HepG2 (cell line): ENCODE results near the gene OAF. TPM values are rescaled to one million over a fixed set of nuclear protein-coding genes. Genes with fewer than 3 reads are reported as not detected.
A peak's percentile ranks its signal among the peaks of the same experiment; 100 is the strongest.

Experiments used
- ARHGAP35 ChIP-seq: sonication (generic); formaldehyde crosslinking; IDR thresholded peaks from 2 replicates; pipeline ENCODE4 v1.9.0; 2022; ENCODE audit warnings: mild to moderate bottlenecking, inconsistent platforms, moderate library complexity, missing genetic modification reagents, borderline replicate concordance
- DNMT1 ChIP-seq: sonication (generic); formaldehyde crosslinking; IDR thresholded peaks from 2 replicates; pipeline ENCODE4 v1.5.1; 2020; ENCODE audit warnings: mild to moderate bottlenecking, missing genetic modification reagents
- FOXC1 ChIP-seq: sonication (generic); formaldehyde crosslinking; IDR thresholded peaks from 2 replicates; pipeline ENCODE4 v1.8.0; 2022; ENCODE audit warnings: mild to moderate bottlenecking, missing genetic modification reagents, borderline replicate concordance
- MED13 ChIP-seq: sonication (generic); formaldehyde crosslinking; IDR thresholded peaks from 2 replicates; pipeline ENCODE4 v1.5.0; 2020; ENCODE audit warnings: missing genetic modification reagents
- MXD4 ChIP-seq: IDR thresholded peaks from 2 replicates; pipeline ENCODE4 v1.6.1; 2016; ENCODE audit warnings: mild to moderate bottlenecking, missing biosample characterization, missing genetic modification reagents
- NPAS2 ChIP-seq: sonication (generic); formaldehyde crosslinking; IDR thresholded peaks from 2 replicates; pipeline ENCODE4 v1.8.0; 2022; ENCODE audit warnings: mild to moderate bottlenecking, missing genetic modification reagents, borderline replicate concordance
- SETDB1 ChIP-seq: sonication (generic); formaldehyde crosslinking; IDR thresholded peaks from 2 replicates; pipeline ENCODE4 v1.5.1; 2020; ENCODE audit warnings: missing genetic modification reagents, mild to moderate bottlenecking, borderline replicate concordance
- SMAD3 ChIP-seq: sonication (generic); formaldehyde crosslinking; IDR thresholded peaks from 2 replicates; pipeline ENCODE4 v1.4.0; 2020; ENCODE audit warnings: missing genetic modification reagents
- ZC3H4 ChIP-seq: sonication (generic); formaldehyde crosslinking; IDR thresholded peaks from 2 replicates; pipeline ENCODE4 v1.4.0; 2020; ENCODE audit warnings: missing genetic modification reagents, borderline replicate concordance
- ZNF136 ChIP-seq: sonication (generic); formaldehyde crosslinking; IDR thresholded peaks from 2 replicates; pipeline ENCODE4 v1.8.1; 2022; ENCODE audit warnings: low read depth, mild to moderate bottlenecking, moderate library complexity, missing genetic modification reagents
- ZNF569 ChIP-seq: sonication (generic); formaldehyde crosslinking; IDR thresholded peaks from 2 replicates; pipeline ENCODE4 v1.5.0; 2020; ENCODE audit warnings: mild to moderate bottlenecking, missing genetic modification reagents, moderate library complexity, borderline replicate concordance
- ZNF589 ChIP-seq: sonication (generic); formaldehyde crosslinking; conservative IDR thresholded peaks from 2 replicates; pipeline ENCODE4 v1.8.0; 2022; ENCODE audit warnings: mild to moderate bottlenecking, moderate library complexity, missing genetic modification reagents
- polyA plus RNA-seq, 8 experiments: library from polyadenylated mRNA; depleted of rRNA in 3 of 8; stranded (reverse) in 7 of 8; unstranded in 1 of 8; fragments of >200 nt; fragmentation: Illumina TruSeq in 4 of 8; extraction: Trizol in 4 of 8; gene quantifications; 2 replicates each; pipeline versions ENCODE4 v1.2.1 to v1.2.3, GENCODE V29; 2011 to 2016; ENCODE audit warnings: low read depth in 4 of 8, missing spikeins in 1 of 8, mixed read lengths in 1 of 8; ENCODE audit not compliant: insufficient read depth in 1 of 8
- total RNA-seq, 5 experiments: library from RNA; depleted of rRNA; stranded (reverse); fragments of >200 nt; fragmentation: Illumina TruSeq; extraction: Trizol; gene quantifications; 2 replicates each; pipeline ENCODE4 v1.2.3, GENCODE V29; 2016; ENCODE audit warnings: low read depth in 1 of 5
- TF ChIP-seq, protein P1 (sequence below): sonication (generic); formaldehyde crosslinking; IDR thresholded peaks from 2 replicates; pipeline ENCODE4 v1.8.1; 2023; ENCODE audit warnings: mild to moderate bottlenecking, missing genetic modification reagents
- TF ChIP-seq, protein P2 (sequence below): sonication (generic); formaldehyde crosslinking; IDR thresholded peaks from 2 replicates; pipeline ENCODE4 v1.4.0; 2020; ENCODE audit warnings: missing genetic modification reagents, borderline replicate concordance
- TF ChIP-seq, protein P3 (sequence below): sonication (generic); formaldehyde crosslinking; conservative IDR thresholded peaks from 2 replicates; pipeline ENCODE4 v1.8.0; 2022; ENCODE audit warnings: low read depth, missing genetic modification reagents
- TF ChIP-seq, protein P4 (sequence below): sonication (generic); formaldehyde crosslinking; IDR thresholded peaks from 2 replicates; pipeline ENCODE4 v1.4.0; 2020; ENCODE audit warnings: missing genetic modification reagents
- TF ChIP-seq, protein P5 (sequence below): sonication (generic); formaldehyde crosslinking; IDR thresholded peaks from 2 replicates; pipeline ENCODE4 v1.4.0; 2020; ENCODE audit warnings: low read depth, mild to moderate bottlenecking, missing genetic modification reagents
- TF ChIP-seq, protein P6 (sequence below): sonication (generic); formaldehyde crosslinking; conservative IDR thresholded peaks from 2 replicates; pipeline ENCODE4 v1.8.0; 2022; ENCODE audit warnings: mild to moderate bottlenecking, moderate library complexity, missing genetic modification reagents

OAF gene
- total and polyA plus RNA-seq, 2 of the 13 experiments (the other 11 are each of a cell fraction or from before 2014, with no cell fraction given) = 63.7 to 94.6 TPM

DNA sequence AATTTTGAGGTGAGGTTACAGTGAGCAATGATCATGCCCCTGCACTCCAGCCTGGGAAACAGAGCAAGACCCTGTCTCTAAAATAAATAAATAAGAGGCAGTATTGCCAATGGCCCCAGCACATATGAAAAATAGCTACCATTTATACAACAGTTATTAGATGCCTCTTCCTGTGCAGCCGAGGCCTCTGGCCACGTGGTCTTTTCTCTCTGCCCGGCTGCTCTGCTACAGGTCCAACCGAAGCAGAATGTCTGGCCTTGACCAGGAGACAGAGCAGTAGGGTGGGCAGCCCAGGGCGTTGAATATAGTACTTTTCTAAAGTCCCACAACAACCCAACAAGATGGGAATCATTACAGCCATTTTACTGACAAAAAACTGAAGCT lies 12.4 kb upstream of the OAF start (continued):
- TF ChIP-seq, protein P1, sequence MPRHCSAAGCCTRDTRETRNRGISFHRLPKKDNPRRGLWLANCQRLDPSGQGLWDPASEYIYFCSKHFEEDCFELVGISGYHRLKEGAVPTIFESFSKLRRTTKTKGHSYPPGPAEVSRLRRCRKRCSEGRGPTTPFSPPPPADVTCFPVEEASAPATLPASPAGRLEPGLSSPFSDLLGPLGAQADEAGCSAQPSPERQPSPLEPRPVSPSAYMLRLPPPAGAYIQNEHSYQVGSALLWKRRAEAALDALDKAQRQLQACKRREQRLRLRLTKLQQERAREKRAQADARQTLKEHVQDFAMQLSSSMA = no peak
- TF ChIP-seq, protein P2, sequence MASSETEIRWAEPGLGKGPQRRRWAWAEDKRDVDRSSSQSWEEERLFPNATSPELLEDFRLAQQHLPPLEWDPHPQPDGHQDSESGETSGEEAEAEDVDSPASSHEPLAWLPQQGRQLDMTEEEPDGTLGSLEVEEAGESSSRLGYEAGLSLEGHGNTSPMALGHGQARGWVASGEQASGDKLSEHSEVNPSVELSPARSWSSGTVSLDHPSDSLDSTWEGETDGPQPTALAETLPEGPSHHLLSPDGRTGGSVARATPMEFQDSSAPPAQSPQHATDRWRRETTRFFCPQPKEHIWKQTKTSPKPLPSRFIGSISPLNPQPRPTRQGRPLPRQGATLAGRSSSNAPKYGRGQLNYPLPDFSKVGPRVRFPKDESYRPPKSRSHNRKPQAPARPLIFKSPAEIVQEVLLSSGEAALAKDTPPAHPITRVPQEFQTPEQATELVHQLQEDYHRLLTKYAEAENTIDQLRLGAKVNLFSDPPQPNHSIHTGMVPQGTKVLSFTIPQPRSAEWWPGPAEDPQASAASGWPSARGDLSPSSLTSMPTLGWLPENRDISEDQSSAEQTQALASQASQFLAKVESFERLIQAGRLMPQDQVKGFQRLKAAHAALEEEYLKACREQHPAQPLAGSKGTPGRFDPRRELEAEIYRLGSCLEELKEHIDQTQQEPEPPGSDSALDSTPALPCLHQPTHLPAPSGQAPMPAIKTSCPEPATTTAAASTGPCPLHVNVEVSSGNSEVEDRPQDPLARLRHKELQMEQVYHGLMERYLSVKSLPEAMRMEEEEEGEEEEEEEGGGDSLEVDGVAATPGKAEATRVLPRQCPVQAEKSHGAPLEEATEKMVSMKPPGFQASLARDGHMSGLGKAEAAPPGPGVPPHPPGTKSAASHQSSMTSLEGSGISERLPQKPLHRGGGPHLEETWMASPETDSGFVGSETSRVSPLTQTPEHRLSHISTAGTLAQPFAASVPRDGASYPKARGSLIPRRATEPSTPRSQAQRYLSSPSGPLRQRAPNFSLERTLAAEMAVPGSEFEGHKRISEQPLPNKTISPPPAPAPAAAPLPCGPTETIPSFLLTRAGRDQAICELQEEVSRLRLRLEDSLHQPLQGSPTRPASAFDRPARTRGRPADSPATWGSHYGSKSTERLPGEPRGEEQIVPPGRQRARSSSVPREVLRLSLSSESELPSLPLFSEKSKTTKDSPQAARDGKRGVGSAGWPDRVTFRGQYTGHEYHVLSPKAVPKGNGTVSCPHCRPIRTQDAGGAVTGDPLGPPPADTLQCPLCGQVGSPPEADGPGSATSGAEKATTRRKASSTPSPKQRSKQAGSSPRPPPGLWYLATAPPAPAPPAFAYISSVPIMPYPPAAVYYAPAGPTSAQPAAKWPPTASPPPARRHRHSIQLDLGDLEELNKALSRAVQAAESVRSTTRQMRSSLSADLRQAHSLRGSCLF = no peak
- no peak for TF ChIP-seq ARHGAP35 (CRISPR knock-in tag)
- TF ChIP-seq, protein P3, sequence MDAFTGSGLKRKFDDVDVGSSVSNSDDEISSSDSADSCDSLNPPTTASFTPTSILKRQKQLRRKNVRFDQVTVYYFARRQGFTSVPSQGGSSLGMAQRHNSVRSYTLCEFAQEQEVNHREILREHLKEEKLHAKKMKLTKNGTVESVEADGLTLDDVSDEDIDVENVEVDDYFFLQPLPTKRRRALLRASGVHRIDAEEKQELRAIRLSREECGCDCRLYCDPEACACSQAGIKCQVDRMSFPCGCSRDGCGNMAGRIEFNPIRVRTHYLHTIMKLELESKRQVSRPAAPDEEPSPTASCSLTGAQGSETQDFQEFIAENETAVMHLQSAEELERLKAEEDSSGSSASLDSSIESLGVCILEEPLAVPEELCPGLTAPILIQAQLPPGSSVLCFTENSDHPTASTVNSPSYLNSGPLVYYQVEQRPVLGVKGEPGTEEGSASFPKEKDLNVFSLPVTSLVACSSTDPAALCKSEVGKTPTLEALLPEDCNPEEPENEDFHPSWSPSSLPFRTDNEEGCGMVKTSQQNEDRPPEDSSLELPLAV (CRISPR knock-in tag) = no peak
- no peak for TF ChIP-seq ZNF569 (CRISPR knock-in tag)
- TF ChIP-seq, protein P4, sequence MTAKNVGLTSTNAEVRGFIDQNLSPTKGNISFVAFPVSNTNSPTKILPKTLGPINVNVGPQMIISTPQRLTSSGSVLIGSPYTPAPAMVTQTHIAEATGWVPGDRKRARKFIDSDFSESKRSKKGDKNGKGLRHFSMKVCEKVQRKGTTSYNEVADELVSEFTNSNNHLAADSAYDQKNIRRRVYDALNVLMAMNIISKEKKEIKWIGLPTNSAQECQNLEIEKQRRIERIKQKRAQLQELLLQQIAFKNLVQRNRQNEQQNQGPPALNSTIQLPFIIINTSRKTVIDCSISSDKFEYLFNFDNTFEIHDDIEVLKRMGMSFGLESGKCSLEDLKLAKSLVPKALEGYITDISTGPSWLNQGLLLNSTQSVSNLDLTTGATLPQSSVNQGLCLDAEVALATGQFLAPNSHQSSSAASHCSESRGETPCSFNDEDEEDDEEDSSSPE (CRISPR knock-in tag) = peak; percentile 58
- no peak for TF ChIP-seq ZNF589 (CRISPR knock-in tag)
- TF ChIP-seq NPAS2 (CRISPR knock-in tag) = no peak
- TF ChIP-seq, protein P5, sequence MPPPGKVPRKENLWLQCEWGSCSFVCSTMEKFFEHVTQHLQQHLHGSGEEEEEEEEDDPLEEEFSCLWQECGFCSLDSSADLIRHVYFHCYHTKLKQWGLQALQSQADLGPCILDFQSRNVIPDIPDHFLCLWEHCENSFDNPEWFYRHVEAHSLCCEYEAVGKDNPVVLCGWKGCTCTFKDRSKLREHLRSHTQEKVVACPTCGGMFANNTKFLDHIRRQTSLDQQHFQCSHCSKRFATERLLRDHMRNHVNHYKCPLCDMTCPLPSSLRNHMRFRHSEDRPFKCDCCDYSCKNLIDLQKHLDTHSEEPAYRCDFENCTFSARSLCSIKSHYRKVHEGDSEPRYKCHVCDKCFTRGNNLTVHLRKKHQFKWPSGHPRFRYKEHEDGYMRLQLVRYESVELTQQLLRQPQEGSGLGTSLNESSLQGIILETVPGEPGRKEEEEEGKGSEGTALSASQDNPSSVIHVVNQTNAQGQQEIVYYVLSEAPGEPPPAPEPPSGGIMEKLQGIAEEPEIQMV (CRISPR knock-in tag) = no peak
- no peak for TF ChIP-seq DNMT1 (CRISPR knock-in tag)
- no peak for TF ChIP-seq ZC3H4 (CRISPR knock-in tag)
- no peak for TF ChIP-seq ZNF136 (CRISPR knock-in tag)
- TF ChIP-seq, protein P6, sequence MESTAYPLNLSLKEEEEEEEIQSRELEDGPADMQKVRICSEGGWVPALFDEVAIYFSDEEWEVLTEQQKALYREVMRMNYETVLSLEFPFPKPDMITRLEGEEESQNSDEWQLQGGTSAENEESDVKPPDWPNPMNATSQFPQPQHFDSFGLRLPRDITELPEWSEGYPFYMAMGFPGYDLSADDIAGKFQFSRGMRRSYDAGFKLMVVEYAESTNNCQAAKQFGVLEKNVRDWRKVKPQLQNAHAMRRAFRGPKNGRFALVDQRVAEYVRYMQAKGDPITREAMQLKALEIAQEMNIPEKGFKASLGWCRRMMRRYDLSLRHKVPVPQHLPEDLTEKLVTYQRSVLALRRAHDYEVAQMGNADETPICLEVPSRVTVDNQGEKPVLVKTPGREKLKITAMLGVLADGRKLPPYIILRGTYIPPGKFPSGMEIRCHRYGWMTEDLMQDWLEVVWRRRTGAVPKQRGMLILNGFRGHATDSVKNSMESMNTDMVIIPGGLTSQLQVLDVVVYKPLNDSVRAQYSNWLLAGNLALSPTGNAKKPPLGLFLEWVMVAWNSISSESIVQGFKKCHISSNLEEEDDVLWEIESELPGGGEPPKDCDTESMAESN (CRISPR knock-in tag) = no peak
- no peak for TF ChIP-seq SETDB1 (CRISPR knock-in tag)
- 0 out of 2 replicates have a peak, but pooled peaks have one; percentile 51 for TF ChIP-seq MED13 (CRISPR knock-in tag)
- no peak for TF ChIP-seq SMAD3 (CRISPR knock-in tag)
- no peak for TF ChIP-seq FOXC1 (CRISPR knock-in tag)
- TF ChIP-seq MXD4 = no peak
